Muscle of back (tissue), 11 donors: Measurements from ENCODE around the gene DSG2. TPM values are rescaled to one million over a fixed set of nuclear protein-coding genes. Genes with fewer than 3 reads are reported as not detected.
"Not testable (repeated sequence)": the region's sequence is repeated elsewhere in the genome, so short reads cannot be mapped to it uniquely, and the experiment has no call there.

Experiments used
- DNase-seq, 3 donors: peaks; one replicate each; pipeline versions ENCODE4 v3.0.0 to v3.0.0-alpha.2; 2013
- polyA plus RNA-seq, 10 donors: library from polyadenylated mRNA; unstranded; fragments of 120-200 nt; gene quantifications; one replicate each; pipeline ENCODE4 v1.2.1, GENCODE V29; 2013; ENCODE audit not compliant: insufficient read length in 10 of 10

The DSG2 gene
- polyA plus RNA-seq, 10 donors, result 4.0 to 19.8 (median 5.5) TPM

DNA sequence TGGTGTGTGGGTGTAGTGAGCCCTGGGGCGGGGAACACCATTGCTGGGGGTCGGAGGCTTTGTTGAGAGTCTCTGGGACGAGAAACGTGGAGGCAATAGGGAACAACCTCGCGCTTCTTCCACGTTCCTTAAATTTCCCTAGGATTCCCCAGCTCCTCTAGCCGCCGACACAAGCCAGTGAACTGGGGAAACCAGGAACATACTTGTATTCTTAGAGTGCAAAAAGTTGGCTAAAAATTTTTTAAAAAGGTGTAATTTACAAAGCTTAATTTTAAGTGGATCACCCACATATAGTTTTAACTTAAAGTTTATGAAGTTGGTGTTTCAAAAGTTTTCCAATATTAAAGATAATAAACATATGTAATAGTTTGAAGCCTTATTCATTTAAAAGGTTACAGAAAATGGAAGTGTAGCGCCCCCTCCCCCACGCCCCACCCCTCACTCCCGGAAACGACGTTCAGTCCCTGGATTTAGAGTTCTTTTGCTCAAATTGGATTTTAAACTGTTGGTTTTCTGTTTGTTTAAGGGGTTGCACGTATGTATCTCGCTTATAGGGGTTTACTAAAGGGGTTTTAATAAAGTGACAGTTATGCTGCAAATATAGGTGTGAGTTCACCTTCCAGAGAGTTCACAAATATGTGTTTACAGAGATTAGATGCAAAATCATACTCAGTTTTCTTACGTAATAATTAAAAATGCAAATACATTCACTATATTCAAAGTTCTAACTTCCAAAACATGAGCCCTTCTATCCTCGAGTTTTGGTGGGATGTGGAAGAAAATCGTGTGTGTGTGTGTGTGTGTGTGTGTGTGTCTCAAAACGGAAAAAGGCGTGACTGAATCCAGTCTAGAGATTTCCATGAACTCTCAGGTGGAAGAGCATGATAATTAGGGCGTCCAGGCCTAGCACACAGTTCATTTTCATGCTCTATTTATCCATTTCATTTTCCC, 872 bp downstream of the DSG2 start:
- DNase-seq, result peak in 1 of 3 donors; percentile 16

DNA sequence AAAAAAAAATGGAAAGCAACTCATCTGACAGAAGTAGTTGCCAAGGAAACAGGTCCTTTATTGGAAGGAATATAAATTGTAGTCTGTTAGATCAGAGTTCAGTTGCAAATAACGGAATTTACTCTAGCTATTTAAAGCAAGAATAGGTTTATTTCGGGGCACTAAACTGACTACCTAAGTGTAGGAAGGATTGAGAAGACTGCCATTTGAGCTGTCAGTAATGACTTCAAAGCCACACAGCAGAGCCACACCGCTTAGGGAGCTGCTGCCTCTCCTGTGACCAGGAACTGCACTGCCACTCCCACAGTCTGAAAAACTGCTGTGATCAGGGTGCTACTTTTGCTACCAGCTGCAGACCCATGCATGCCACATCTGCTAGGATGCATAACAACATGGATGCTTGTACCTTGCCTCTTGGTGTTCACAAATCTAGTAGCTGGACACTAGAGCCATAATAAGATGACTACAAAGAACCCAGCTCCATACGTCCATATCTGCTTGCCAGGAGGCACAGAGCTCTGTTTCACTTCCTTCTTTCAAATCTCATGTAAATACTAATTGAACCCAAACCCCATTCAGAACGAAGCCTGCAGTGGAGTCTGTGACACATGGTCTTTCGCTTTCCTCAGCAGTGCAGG, 2.2 kb downstream of the DSG2 start:
- no peak for DNase-seq

GRCh38 chr18:31503011-31503410, 5.0 kb downstream of the DSG2 start:
- no peak for DNase-seq

GRCh38 chr18:31504455-31505147, 6.6 kb downstream of the DSG2 start:
- no peak for DNase-seq

GRCh38 chr18:31505156-31505555, 7.2 kb downstream of the DSG2 start:
- DNase-seq, result no peak

GRCh38 chr18:31506024-31506742, 8.2 kb downstream of the DSG2 start:
- peak in 1 of 3 donors; percentile 22 for DNase-seq

GRCh38 chr18:31507124-31507523, 9.1 kb downstream of the DSG2 start:
- DNase-seq, result not testable (repeated sequence)

- no peak for DNase-seq
These were observed 10.8 kb downstream of the DSG2 start for GRCh38 chr18:31508781-31509180.

DNA sequence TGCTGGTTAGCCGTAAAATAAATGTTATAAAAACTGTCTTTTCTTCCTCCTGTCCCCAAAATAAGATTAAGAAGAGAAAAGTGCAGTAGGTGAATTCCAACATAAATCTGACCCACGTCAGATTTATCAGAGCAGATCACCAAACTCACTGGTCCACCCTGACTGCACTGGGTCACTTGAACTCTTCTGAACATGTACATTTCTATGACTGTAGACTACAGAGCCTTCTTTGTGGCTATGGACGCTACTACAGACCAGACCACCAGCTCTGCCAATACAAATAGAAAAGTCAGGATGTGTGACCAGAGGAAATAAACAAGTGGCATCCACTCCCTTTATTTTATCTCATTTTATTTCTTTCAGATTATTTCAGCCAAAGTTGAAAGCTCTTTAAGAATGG, 11.6 kb downstream of the DSG2 start:
- no peak for DNase-seq

DNA sequence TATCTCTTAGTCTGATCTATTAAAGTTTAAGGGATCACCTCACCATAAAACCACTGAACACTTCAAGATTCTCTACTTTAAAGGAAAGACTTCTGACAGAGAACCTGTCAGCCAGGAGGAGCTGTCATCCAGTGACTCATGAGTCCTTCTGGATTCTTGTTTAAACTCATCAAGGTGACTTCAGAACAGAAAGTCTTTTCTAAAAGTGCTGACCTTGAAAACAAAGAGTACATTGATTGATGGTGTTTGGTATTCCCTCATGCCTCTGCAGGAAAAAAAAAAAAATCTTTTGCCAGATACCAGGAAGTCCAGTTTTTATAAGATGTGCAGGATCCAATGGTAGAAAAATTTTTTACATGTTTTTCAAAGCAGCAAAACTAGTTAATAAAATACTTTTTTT, 12.3 kb downstream of the DSG2 start:
- DNase-seq, result no peak

- no peak for DNase-seq
These were observed 13.1 kb downstream of the DSG2 start for GRCh38 chr18:31511098-31511497.

DNA sequence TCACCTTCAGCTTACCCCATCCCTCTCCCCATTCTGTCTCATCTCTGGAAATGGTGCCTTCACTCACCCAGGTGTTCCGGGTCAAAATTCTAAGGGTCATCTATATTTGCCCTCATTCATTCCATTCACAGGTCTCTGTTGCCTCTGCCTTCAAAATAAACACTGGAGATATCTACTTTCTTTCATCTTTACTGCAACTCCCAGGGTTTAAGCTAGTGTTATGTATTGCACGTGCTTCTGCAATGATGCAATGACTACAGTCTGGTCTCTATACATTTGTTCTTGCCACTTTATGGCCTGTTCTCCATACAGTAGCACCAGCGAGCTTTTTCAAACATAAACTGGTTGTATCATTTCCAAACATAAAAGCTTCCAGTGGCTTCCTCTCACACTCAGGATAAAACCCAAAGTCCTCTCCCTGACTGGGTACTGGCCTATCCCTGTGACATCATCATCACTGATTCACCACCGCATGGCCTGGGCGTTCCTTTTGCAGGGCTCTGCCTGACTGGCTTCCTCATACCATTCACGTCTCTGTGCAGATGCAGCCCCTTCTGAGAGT, 14.3 kb downstream of the DSG2 start:
- DNase-seq, result peak in 1 of 3 donors; percentile 38

- DNase-seq, result peak in 1 of 3 donors; percentile 33
These were observed 15.4 kb downstream of the DSG2 start for GRCh38 chr18:31513189-31513935.

DNA sequence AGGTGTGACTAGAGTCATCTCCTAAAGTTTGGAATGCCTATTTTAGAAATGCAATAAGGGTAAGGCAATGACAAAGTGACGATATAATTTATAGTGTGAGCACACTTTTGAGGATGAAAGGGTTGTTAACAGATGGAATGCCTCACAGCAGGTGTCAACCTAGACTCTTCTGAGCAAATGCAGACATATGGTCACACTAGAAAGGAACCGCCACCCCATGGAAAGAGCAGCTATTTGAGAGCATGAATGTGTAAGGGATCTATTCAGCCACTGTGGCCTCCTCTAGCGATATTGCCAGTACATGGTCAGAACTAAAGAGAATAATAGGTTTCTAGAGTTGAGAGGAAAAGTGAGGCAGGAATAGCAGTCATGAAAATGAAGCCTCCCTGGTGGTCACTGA, 18.5 kb downstream of the DSG2 start:
- DNase-seq, result no peak

DNA sequence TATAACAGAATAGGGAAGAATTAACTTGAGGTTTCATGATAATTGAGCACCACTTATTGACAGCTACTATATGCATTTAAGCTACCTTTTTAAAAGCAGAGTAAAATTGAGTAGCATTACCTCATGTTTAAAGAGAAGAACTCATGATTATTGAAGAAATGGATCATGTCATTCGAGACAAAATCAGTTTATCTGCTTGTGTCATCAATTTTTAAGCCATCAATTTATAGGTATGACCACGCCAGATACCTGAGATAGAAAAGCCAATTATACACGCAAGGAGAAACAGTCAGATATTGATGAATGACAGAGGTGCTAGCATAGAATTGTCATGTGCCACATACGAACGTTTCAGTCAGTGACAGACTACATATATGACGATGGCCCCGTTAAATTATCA, 28.4 kb downstream of the DSG2 start:
- DNase-seq, result no peak

DNA sequence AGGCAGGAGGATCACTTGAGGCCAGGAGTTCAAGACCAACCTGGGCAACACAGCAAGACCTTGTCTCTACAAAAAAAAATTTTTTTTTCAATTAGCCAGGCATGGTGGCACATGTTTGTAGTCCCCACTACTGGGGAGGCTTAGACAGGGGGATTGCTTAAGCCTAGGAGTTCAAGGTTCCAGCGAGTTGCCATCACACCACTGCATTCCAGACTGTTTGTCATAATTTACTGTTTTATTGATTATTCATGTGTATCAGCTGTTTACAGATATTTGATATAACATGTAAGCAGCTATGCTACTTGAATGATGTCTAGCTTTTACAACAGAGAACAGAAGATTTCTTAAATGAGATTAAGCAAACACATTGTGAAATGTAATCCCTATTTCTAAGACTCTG, 35.3 kb downstream of the DSG2 start:
- DNase-seq, result no peak

DNA sequence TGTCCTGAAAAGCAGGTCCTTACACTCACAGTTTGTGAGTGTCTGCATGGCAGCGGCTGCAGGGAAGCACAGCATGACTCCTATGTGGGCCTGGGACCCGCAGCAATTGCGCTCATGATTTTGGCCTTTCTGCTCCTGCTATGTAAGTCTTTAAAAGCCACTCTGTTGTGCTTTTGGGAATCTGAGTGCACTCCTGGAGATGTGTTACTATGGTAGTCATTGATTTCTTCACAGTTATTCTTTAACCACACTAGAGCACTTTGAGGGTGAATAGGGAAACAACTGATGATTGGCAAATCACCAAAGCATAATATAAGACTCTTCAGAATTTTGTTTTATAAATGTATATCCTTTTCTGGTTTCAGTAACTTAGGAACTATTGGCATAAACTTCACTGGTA, 40.9 kb downstream of the DSG2 start:
- no peak for DNase-seq

DNA sequence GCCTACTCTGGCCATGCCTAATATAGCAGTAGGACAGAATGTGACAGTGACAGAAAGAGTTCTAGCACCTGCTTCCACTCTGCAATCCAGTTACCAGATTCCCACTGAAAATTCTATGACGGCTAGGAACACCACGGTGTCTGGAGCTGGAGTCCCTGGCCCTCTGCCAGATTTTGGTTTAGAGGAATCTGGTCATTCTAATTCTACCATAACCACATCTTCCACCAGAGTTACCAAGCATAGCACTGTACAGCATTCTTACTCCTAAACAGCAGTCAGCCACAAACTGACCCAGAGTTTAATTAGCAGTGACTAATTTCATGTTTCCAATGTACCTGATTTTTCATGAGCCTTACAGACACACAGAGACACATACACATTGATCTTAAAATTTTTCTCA, 48.5 kb downstream of the DSG2 start:
- no peak for DNase-seq

DNA sequence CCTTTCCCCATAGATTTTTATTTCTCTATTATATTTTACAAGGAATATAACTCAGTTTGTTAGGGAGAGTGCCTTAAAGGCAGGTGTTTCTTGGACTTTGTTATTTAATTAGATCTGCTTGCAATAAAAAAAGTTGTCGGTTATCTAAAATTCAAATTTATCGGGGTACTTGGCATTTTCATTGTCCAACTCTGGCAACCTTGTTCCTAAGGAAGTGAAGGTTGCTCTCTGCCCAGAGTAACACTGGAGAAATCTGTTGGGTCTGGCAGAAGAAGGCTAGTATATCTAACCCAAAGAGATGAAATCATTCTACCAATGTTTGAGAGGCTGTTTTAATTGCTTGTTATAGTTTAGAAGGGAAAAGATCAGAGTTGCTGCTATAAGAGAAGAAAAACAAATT, 50.9 kb downstream of the DSG2 start:
- DNase-seq, result no peak

DNA sequence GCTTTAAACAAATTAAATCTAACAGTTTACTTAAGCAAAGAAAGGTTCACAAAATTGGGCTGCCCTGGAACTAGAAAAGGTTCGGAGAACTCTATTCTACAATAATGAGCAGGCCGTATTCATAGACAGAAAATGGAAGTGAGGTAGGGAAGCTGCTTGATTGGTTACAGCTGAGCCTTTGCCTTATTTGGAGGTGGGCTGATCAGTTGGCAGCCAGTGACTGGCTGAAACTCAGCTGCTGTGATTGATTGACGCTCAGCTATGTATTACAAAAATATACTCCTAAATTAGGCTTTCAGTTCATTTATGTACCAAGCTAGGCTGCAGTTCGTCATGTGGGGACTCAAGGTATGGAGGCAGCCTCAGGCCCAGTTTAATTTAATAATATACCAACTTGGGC, 51.4 kb downstream of the DSG2 start:
- DNase-seq, result no peak

DNA sequence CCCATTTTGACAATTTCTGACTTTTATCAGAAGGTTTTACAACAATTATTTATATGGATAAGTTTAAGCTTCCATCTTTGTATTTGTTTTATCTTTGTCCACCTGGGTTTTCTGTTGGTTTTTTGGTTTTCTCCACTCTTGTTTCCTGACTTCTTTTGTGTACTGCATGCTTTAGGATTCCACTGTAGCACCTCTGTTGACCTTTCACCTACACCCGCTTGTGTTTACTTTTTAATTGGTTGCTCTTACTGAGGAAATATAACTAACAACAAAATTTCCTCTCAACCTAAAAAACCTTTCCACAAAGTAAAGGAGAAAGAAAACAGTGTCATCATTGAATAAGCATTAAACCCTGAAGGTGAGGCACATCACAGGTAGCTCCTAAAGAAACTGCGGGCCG, 53.9 kb downstream of the DSG2 start:
- DNase-seq, result no peak
